ENCODE data around the gene KIZ. TPM values are rescaled to one million over a fixed set of nuclear protein-coding genes. Genes with fewer than 3 reads are reported as not detected.

KIZ gene
- total RNA-seq, 1 experiment from 2014 or later, result 31.8 TPM

DNA sequence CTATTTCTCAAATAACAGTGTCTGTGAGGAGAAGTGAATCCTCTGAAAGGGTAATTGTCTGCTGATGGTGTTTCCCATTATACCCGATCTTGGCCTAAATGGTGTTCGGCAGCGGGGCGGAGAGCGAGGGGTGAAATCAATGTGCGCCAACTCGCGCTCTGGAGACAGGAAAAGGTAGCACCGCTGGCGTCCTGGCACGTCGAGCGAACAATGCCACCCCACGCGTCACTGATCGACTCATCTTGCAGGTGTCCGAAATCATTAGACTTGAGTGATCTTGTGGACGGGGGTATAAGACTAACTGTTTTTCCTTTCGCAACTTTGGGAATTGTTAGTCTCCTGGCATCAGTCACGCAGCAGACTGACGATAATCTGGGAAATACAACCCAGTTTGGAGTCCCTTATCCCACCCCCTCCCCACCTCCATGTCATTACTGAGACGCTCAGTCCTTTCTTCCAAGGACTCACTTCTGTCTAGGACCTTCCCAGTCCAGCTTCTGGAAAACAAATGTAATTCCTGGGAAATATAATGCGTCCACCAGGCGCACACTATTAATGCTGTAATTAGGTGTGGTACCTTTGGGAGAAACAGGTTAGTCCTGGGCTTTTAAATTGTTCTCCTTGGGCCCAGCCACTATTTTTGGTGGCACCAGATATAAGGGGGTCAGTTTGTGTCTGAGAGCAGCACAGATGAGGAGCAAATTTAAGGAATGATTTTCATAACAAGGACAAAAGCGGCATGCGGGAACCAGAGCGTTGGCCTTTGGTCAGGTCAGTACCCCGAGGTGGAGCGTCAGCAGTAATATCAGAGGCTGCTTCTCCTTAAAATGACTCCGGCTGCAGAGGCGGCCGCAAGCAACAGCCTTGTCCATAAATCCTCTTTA is 22.1 kb upstream of the KIZ start:
- DNase-seq, result no peak
- Histone ChIP-seq H3K4me1 (no peaks in the 10 kb centered on the region; the same call in 1 of the 2 replicates), H3K36me3 (ENCODE audit: control insufficient read depth, insufficient read depth, low read length) (no peaks in the 10 kb centered on the region), H3K9me3 (no peaks in the 10 kb centered on the region), H3K4me3 (ENCODE audit: low read depth, low read length) (no peak overlapping the region), H3K27me3 (replicated peaks; ENCODE audit: control insufficient read depth, insufficient read depth, low read length) (no peaks in the 10 kb centered on the region)
- peaks cover under 1% of the 10 kb centered on the region for H3K4me1 Mint-ChIP-seq (ENCODE audit: low read depth, unreplicated experiment)
- H3K27ac Mint-ChIP-seq (ENCODE audit: unreplicated experiment), result no peak overlapping the region
- H3K27me3 Mint-ChIP-seq (ENCODE audit: insufficient read depth, unreplicated experiment), result no peaks in the 10 kb centered on the region
- no peaks in the 10 kb centered on the region for H3K9me3 Mint-ChIP-seq (ENCODE audit: unreplicated experiment)
- no TSS peak for BruUV-seq (replicated peaks)
- TF ChIP-seq, protein P1, sequence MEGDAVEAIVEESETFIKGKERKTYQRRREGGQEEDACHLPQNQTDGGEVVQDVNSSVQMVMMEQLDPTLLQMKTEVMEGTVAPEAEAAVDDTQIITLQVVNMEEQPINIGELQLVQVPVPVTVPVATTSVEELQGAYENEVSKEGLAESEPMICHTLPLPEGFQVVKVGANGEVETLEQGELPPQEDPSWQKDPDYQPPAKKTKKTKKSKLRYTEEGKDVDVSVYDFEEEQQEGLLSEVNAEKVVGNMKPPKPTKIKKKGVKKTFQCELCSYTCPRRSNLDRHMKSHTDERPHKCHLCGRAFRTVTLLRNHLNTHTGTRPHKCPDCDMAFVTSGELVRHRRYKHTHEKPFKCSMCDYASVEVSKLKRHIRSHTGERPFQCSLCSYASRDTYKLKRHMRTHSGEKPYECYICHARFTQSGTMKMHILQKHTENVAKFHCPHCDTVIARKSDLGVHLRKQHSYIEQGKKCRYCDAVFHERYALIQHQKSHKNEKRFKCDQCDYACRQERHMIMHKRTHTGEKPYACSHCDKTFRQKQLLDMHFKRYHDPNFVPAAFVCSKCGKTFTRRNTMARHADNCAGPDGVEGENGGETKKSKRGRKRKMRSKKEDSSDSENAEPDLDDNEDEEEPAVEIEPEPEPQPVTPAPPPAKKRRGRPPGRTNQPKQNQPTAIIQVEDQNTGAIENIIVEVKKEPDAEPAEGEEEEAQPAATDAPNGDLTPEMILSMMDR (IDR thresholded peaks at IDR 0.05; ENCODE audit: insufficient read depth in 1 of 2, low read depth in 1 of 2, low read length in 1 of 2, severe bottlenecking in 1 of 2, unreplicated experiment in 1 of 2), result no peak
- no peak overlapping the region for H3K4me3 Mint-ChIP-seq (ENCODE audit: unreplicated experiment)
- peaks cover 13% of the 10 kb centered on the region for H3K36me3 Mint-ChIP-seq (ENCODE audit: insufficient read depth, unreplicated experiment)
- ChIA-PET CTCF (interaction anchor here (1.1 kb wide), 1 partner anchor 239 kb away, joined by 3 read pairs; no protein-coding TSS in a partner anchor), POLR2A (no interaction called here)
- intact Hi-C loops (cut with micrococcal nuclease; ENCODE audit: unreplicated experiment), result no loop called here

GRCh38 chr20:21104466-21104761 is 21.5 kb upstream of the KIZ start:
- Histone ChIP-seq H3K4me1 (no peaks in the 10 kb centered on the region; the same call in 1 of the 2 replicates), H3K27me3 (replicated peaks; ENCODE audit: control insufficient read depth, insufficient read depth, low read length) (no peaks in the 10 kb centered on the region), H3K4me3 (ENCODE audit: low read depth, low read length) (no peak overlapping the region), H3K9me3 (no peaks in the 10 kb centered on the region), H3K36me3 (ENCODE audit: control insufficient read depth, insufficient read depth, low read length) (no peaks in the 10 kb centered on the region)
- BruUV-seq (replicated peaks), result no TSS peak
- no peaks in the 10 kb centered on the region for H3K27me3 Mint-ChIP-seq (ENCODE audit: insufficient read depth, unreplicated experiment)
- POLR2A ChIA-PET, result no interaction called here
- intact Hi-C loops (cut with micrococcal nuclease; ENCODE audit: unreplicated experiment), result no loop called here
- H3K4me1 Mint-ChIP-seq (ENCODE audit: low read depth, unreplicated experiment), result no peaks in the 10 kb centered on the region
- H3K36me3 Mint-ChIP-seq (ENCODE audit: insufficient read depth, unreplicated experiment), result peaks cover 13% of the 10 kb centered on the region
- H3K27ac Mint-ChIP-seq (ENCODE audit: unreplicated experiment), result no peak overlapping the region
- no peak overlapping the region for H3K4me3 Mint-ChIP-seq (ENCODE audit: unreplicated experiment)
- no peak for DNase-seq
- CTCF ChIA-PET, result interaction anchor here (1.1 kb wide), 1 partner anchor 239 kb away, joined by 3 read pairs; no protein-coding TSS in a partner anchor
- TF ChIP-seq, protein P1 (IDR thresholded peaks at IDR 0.05; ENCODE audit: insufficient read depth in 1 of 2, low read depth in 1 of 2, low read length in 1 of 2, severe bottlenecking in 1 of 2, unreplicated experiment in 1 of 2), result no peak
- no peaks in the 10 kb centered on the region for H3K9me3 Mint-ChIP-seq (ENCODE audit: unreplicated experiment)

- Mint-ChIP-seq H3K4me3 (ENCODE audit: unreplicated experiment) (no peak overlapping the region), H3K27me3 (ENCODE audit: insufficient read depth, unreplicated experiment) (no peaks in the 10 kb centered on the region), H3K4me1 (ENCODE audit: low read depth, unreplicated experiment) (no peaks in the 10 kb centered on the region), H3K36me3 (ENCODE audit: insufficient read depth, unreplicated experiment) (peaks cover 13% of the 10 kb centered on the region), H3K27ac (ENCODE audit: unreplicated experiment) (no peak overlapping the region), H3K9me3 (ENCODE audit: unreplicated experiment) (no peaks in the 10 kb centered on the region)
- intact Hi-C loops (cut with micrococcal nuclease; ENCODE audit: unreplicated experiment), result no loop called here
- TF ChIP-seq, protein P1 (IDR thresholded peaks at IDR 0.05; ENCODE audit: insufficient read depth in 1 of 2, low read depth in 1 of 2, low read length in 1 of 2, severe bottlenecking in 1 of 2, unreplicated experiment in 1 of 2), result no peak
- no peaks in the 10 kb centered on the region for H3K27me3 ChIP-seq (replicated peaks; ENCODE audit: control insufficient read depth, insufficient read depth, low read length)
- H3K9me3 ChIP-seq, result no peaks in the 10 kb centered on the region
- no peak overlapping the region for H3K4me3 ChIP-seq (ENCODE audit: low read depth, low read length)
- no peaks in the 10 kb centered on the region for H3K4me1 ChIP-seq
- CTCF ChIA-PET, result interaction anchor here (1.1 kb wide), 1 partner anchor 240 kb away, joined by 3 read pairs; no protein-coding TSS in a partner anchor
- POLR2A ChIA-PET, result no interaction called here
- DNase-seq, result no peak
- no peaks in the 10 kb centered on the region for H3K36me3 ChIP-seq (ENCODE audit: control insufficient read depth, insufficient read depth, low read length)
- no TSS peak for BruUV-seq (replicated peaks)
Measured at GRCh38 chr20:21104921-21105320, 21.0 kb upstream of the KIZ start.

Data from Caco-2 (cell line).